IMR-90 (cell line): Measurements from ENCODE around the gene CYP2D6. TPM values are rescaled to one million over a fixed set of nuclear protein-coding genes. Genes with fewer than 3 reads are reported as not detected.

Experiments
- ATAC-seq: fragments of 200-7000 bp; cut with Tn5 transposase; 2 replicates; pipeline ENCODE4 v1.9.1; 2020; ENCODE audit warnings: low read depth, mild to moderate bottlenecking, moderate library complexity
- BruUV-seq: library from RNA; stranded (reverse); fragments of 400-500 nt; replicated peaks from 2 replicates; lab custom pipeline; 2021; lab: Mats Ljungman, UMichigan
- CTCF ChIA-PET: fragments of 300-600 bp; formaldehyde crosslinking; extraction: SDS; loops from one replicate; lab custom pipeline; 2021; ENCODE audit warnings: antibody characterized with exemption; lab: Yijun Ruan, JAX
- POLR2A ChIA-PET: fragments of 300-600 bp; sonication (Branson Sonifier 250); formaldehyde crosslinking; loops from one replicate; lab custom pipeline; 2022; ENCODE audit warnings: antibody characterized with exemption; ENCODE audit not compliant: unreplicated experiment; lab: Charles Lee
- DNase-seq: peaks from one replicate; pipeline ENCODE4 v3.0.0; 2013
- H2AFZ ChIP-seq: replicated peaks from 2 replicates; pipeline ENCODE3; 2013; ENCODE audit warnings: low read length, mild to moderate bottlenecking; ENCODE audit not compliant: poor library complexity
- H2AK5ac ChIP-seq: 2 replicates; pipeline ENCODE4 v1.6.1; 2013; ENCODE audit warnings: low read depth, low read length, inconsistent platforms
- H2AK9ac ChIP-seq: replicated peaks from 2 replicates; pipeline ENCODE3; 2013; ENCODE audit warnings: mild to moderate bottlenecking, low read depth, low read length, moderate library complexity; ENCODE audit not compliant: poor library complexity
- H2BK120ac ChIP-seq: 2 replicates; pipeline ENCODE4 v1.6.1; 2013; ENCODE audit warnings: low read depth, low read length, inconsistent platforms
- H2BK15ac ChIP-seq: 3 replicates; pipeline ENCODE4 v1.6.1; 2013; ENCODE audit warnings: low read depth, low read length, inconsistent platforms
- H2BK20ac ChIP-seq: 2 replicates; pipeline ENCODE4 v1.6.1; 2013; ENCODE audit warnings: low read depth, mild to moderate bottlenecking, inconsistent platforms, low read length, moderate library complexity
- H2BK5ac ChIP-seq: 2 replicates; pipeline ENCODE4 v1.6.1; 2013; ENCODE audit warnings: mild to moderate bottlenecking, low read depth, low read length, inconsistent platforms; ENCODE audit not compliant: poor library complexity, severe bottlenecking
- H3K14ac ChIP-seq: replicated peaks from 2 replicates; pipeline ENCODE4 v1.6.1; 2013; ENCODE audit warnings: low read depth, low read length, inconsistent platforms
- H3K18ac ChIP-seq: 2 replicates; pipeline ENCODE4 v1.6.1; 2013; ENCODE audit warnings: low read depth, low read length, control low read depth
- H3K23ac ChIP-seq: 2 replicates; pipeline ENCODE4 v1.6.1; 2013; ENCODE audit warnings: low read depth, low read length, inconsistent platforms
- H3K27ac ChIP-seq: 2 replicates; pipeline ENCODE4 v1.5.1; 2013; ENCODE audit warnings: mild to moderate bottlenecking, control low read depth, low read length; ENCODE audit not compliant: insufficient read depth
- H3K27me3 ChIP-seq: 2 replicates; pipeline ENCODE4 v1.6.1; 2013; ENCODE audit warnings: low read length; ENCODE audit not compliant: control insufficient read depth, insufficient read depth
- H3K36me3 ChIP-seq: 2 replicates; pipeline ENCODE4 v1.6.1; 2013; ENCODE audit warnings: low read length, mixed read lengths; ENCODE audit not compliant: control insufficient read depth, insufficient read depth
- H3K4ac ChIP-seq: 2 replicates; pipeline ENCODE4 v1.6.1; 2013; ENCODE audit warnings: low read depth, low read length, inconsistent platforms
- H3K4me1 ChIP-seq: 2 replicates; pipeline ENCODE4 v1.6.1; 2013; ENCODE audit warnings: low read length, mixed read lengths; ENCODE audit not compliant: control insufficient read depth, insufficient read depth
- H3K4me2 ChIP-seq: 2 replicates; pipeline ENCODE4 v1.6.1; 2013; ENCODE audit warnings: low read depth, mild to moderate bottlenecking, control low read depth, low read length, moderate library complexity
- H3K4me3 ChIP-seq: 2 replicates; pipeline ENCODE4 v1.5.1; 2013; ENCODE audit warnings: low read depth, mild to moderate bottlenecking, control low read depth, low read length, moderate library complexity; ENCODE audit not compliant: insufficient read depth
- H3K56ac ChIP-seq: 2 replicates; pipeline ENCODE4 v1.6.1; 2013; ENCODE audit warnings: low read length, inconsistent platforms; ENCODE audit not compliant: insufficient read depth; ENCODE audit errors: extremely low read depth
- H3K79me1 ChIP-seq, 2 experiments: 2 replicates each; pipeline ENCODE4 v1.6.1; 2013; ENCODE audit warnings: low read length in 2 of 2, inconsistent platforms in 1 of 2, low read depth in 1 of 2
- H3K9ac ChIP-seq: 2 replicates; pipeline ENCODE4 v1.6.1; 2013; ENCODE audit warnings: low read depth, low read length, control low read depth
- H3K9me1 ChIP-seq: 2 replicates; pipeline ENCODE4 v1.6.1; 2013; ENCODE audit warnings: low read length, inconsistent platforms; ENCODE audit not compliant: insufficient read depth
- H3K9me3 ChIP-seq: 2 replicates; pipeline ENCODE4 v1.6.1; 2013; ENCODE audit warnings: low read length; ENCODE audit not compliant: control insufficient read depth, insufficient read depth
- H4K20me1 ChIP-seq: 2 replicates; pipeline ENCODE4 v1.6.1; 2013; ENCODE audit warnings: low read length, inconsistent platforms; ENCODE audit not compliant: insufficient read depth
- H4K5ac ChIP-seq: 2 replicates; pipeline ENCODE4 v1.6.1; 2013; ENCODE audit warnings: mild to moderate bottlenecking, low read depth, low read length, control low read depth
- H4K8ac ChIP-seq, 2 experiments: 2 replicates each; pipeline ENCODE4 v1.6.1; 2013; ENCODE audit warnings: low read depth in 2 of 2, low read length in 2 of 2, control low read depth in 1 of 2, inconsistent platforms in 1 of 2
- H4K91ac ChIP-seq: 2 replicates; pipeline ENCODE4 v1.6.1; 2013; ENCODE audit warnings: low read depth, low read length, inconsistent platforms; ENCODE audit not compliant: insufficient read depth
- BHLHE40 ChIP-seq: fragments of 150-350 bp; IDR thresholded peaks from 2 replicates; pipeline ENCODE4 v1.6.1; 2016; ENCODE audit warnings: mild to moderate bottlenecking, low read depth, low read length
- CEBPB ChIP-seq: IDR thresholded peaks from 2 replicates; pipeline ENCODE4 v1.6.1; 2012; ENCODE audit warnings: low read depth, low read length, improper control_type of control experiment
- CHD1 ChIP-seq: IDR thresholded peaks from 2 replicates; pipeline ENCODE4 v1.6.1; 2012; ENCODE audit warnings: low read depth, low read length, improper control_type of control experiment
- ELK1 ChIP-seq: fragments of 150-350 bp; IDR thresholded peaks from 2 replicates; pipeline ENCODE4 v1.6.1; 2016; ENCODE audit warnings: low read depth, mild to moderate bottlenecking, low read length, moderate library complexity, borderline replicate concordance
- FOS ChIP-seq: fragments of 150-350 bp; IDR thresholded peaks from 2 replicates; pipeline ENCODE4 v1.6.1; 2016; ENCODE audit warnings: low read depth, low read length
- MAFK ChIP-seq: IDR thresholded peaks from 2 replicates; pipeline ENCODE4 v1.6.1; 2012; ENCODE audit warnings: low read depth, low read length, improper control_type of control experiment
- NFE2L2 ChIP-seq: fragments of 150-350 bp; IDR thresholded peaks from 2 replicates; pipeline ENCODE4 v1.6.1; 2016; ENCODE audit warnings: low read depth, mild to moderate bottlenecking, low read length
- RFX5 ChIP-seq: IDR thresholded peaks from 2 replicates; pipeline ENCODE4 v1.8.0; 2012; ENCODE audit warnings: low read depth, mild to moderate bottlenecking, low read length, moderate library complexity
- USF2 ChIP-seq: fragments of 150-350 bp; IDR thresholded peaks from 2 replicates; pipeline ENCODE4 v1.6.1; 2017; ENCODE audit warnings: mild to moderate bottlenecking, antibody characterized with exemption, low read length, low read depth
- WGBS, 2 experiments: methylation state at CpG; one replicate each; pipeline versions ENCODE4 v1.1.5 to v1.1.7; 2013; ENCODE audit warnings: missing lambda C conversion rate in 2 of 2; ENCODE audit not compliant: insufficient read length in 1 of 2; ENCODE audit errors: extremely low coverage in 2 of 2; 5-methylcytosine and 5-hydroxymethylcytosine counted together
- dilution Hi-C: fragments of 300-500 bp; cut with HindIII; formaldehyde crosslinking; loops from one replicate; pipeline ENCODE4 v1.14.3; 2018; ENCODE audit warnings: low sequenced_read_pairs; ENCODE audit not compliant: unreplicated experiment
- in situ Hi-C: fragments of 300-500 bp; cut with MboI; formaldehyde crosslinking; loops from 3 replicates; pipeline ENCODE4 v1.14.3; 2019; ENCODE audit warnings: low sequenced_read_pairs, inconsistent platforms, mixed read lengths
- intact Hi-C: fragments of 100-400 bp; cut with micrococcal nuclease; formaldehyde crosslinking; loops from 2 replicates; pipeline ENCODE4 v1.10.0; 2022
- polyA plus RNA-seq, 3 experiments: library from polyadenylated mRNA; depleted of rRNA; stranded (reverse); fragments of >200 nt; gene quantifications; 2 replicates each; pipeline ENCODE4 v1.2.3, GENCODE V29; 2012; ENCODE audit warnings: low replicate concordance in 1 of 3
- total RNA-seq: library from RNA; depleted of rRNA; stranded (reverse); fragments of >200 nt; gene quantifications from 2 replicates; pipeline ENCODE4 v1.2.3, GENCODE V29; 2012

Gene CYP2D6
- total and polyA plus RNA-seq, 2 of the 4 experiments (the other 2 are of a cell fraction) = under 0.01 to 0.24 TPM

GRCh38 chr22:42172773-42173172 is 42.2 kb upstream of the CYP2D6 start:
- POLR2A ChIA-PET = interaction anchor here (0.7 kb wide), 1 partner anchor 20 kb away, joined by 5 read pairs; no protein-coding TSS in a partner anchor
- H2BK20ac ChIP-seq = no peak overlapping the region
- H3K18ac ChIP-seq = no peak overlapping the region
- no peak overlapping the region for H3K27ac ChIP-seq
- intact Hi-C loops (no loop called here), dilution Hi-C loops (no loop called here), in situ Hi-C loops (no loop called here)
- H4K20me1 ChIP-seq = peaks cover 54% of the 10 kb centered on the region
- H3K4ac ChIP-seq = no peak overlapping the region
- H3K9me3 ChIP-seq = no peaks in the 10 kb centered on the region
- peaks cover 8% of the 10 kb centered on the region for H3K4me1 ChIP-seq
- H3K14ac ChIP-seq = no peak overlapping the region
- no peak overlapping the region for H3K56ac ChIP-seq
- H3K4me2 ChIP-seq = no peak overlapping the region
- H3K23ac ChIP-seq = no peak overlapping the region
- H3K9ac ChIP-seq = no peak overlapping the region
- no CpG with 5 or more reads among the region's 5 CpGs for WGBS, 2 experiments
- H4K91ac ChIP-seq = no peak overlapping the region
- peaks cover 23 to 57% of the 10 kb centered on the region in 2 experiments for H3K79me1 ChIP-seq
- H2AK5ac ChIP-seq = no peak overlapping the region
- CTCF ChIA-PET = interaction anchor here (1.0 kb wide), 1 partner anchor 271 kb away, joined by 8 read pairs; no protein-coding TSS in a partner anchor
- peak; percentile 62 for ATAC-seq
- H3K9me1 ChIP-seq = peaks cover 13% of the 10 kb centered on the region; the same call in 1 of the 2 replicates
- H2BK5ac ChIP-seq = no peak overlapping the region
- H2BK120ac ChIP-seq = no peak overlapping the region
- H3K36me3 ChIP-seq = peaks cover 12% of the 10 kb centered on the region
- no peaks in the 10 kb centered on the region for H3K27me3 ChIP-seq
- TF ChIP-seq MAFK (no peak), ELK1 (no peak), CHD1 (no peak), USF2 (no peak), BHLHE40 (no peak), FOS (no peak), RFX5 (no peak), NFE2L2 (no peak), CEBPB (no peak)
- no peak overlapping the region for H4K5ac ChIP-seq
- no TSS peak for BruUV-seq
- no peak overlapping the region for H4K8ac ChIP-seq
- no peak overlapping the region for H3K4me3 ChIP-seq
- H2AFZ ChIP-seq = no peak overlapping the region
- H2BK15ac ChIP-seq = no peak overlapping the region
- DNase-seq = peak; percentile 58
- no peak overlapping the region for H2AK9ac ChIP-seq
